ENCODE results near the gene SAP25. TPM values are rescaled to one million over a fixed set of nuclear protein-coding genes. Genes with fewer than 3 reads are reported as not detected.

The SAP25 gene
- 0.32 TPM for total RNA-seq

GRCh38 chr7:100573691-100574361 lies at the start of gene SAP25:
SAP25 (minus strand) TSS chr7:100573900; CDS start chr7:100573742, 158 bp downstream.
- ATAC-seq: no peak

GRCh38 chr7:100621554-100621953 lies 47.9 kb upstream of the SAP25 start:
- ATAC-seq: no peak

DNA sequence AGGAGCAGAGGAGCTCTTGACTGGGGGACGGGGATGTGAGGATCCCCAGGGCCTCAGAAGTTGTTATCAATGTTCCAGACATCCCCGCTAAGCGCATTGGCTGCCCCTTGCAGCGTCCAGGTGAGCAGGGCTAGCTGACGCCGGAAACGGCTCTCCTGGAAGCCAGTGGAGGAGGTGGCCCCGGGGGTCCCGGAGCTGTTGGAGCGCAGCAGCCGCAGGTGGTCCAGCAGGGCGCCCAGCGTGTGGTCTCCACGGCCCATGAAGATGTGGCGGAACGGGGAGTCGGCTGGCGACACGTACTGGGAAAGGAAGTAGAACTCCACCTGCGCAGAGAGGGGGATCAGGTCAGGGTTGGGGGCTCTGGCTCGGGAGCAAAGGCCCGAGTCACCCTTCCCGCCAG lies 47.1 kb upstream of the SAP25 start:
- ATAC-seq: no peak

GRCh38 chr7:100620239-100620638 lies 46.5 kb upstream of the SAP25 start:
- ATAC-seq: no peak

GRCh38 chr7:100614308-100614861 lies 40.7 kb upstream of the SAP25 start:
- ATAC-seq: no peak

DNA sequence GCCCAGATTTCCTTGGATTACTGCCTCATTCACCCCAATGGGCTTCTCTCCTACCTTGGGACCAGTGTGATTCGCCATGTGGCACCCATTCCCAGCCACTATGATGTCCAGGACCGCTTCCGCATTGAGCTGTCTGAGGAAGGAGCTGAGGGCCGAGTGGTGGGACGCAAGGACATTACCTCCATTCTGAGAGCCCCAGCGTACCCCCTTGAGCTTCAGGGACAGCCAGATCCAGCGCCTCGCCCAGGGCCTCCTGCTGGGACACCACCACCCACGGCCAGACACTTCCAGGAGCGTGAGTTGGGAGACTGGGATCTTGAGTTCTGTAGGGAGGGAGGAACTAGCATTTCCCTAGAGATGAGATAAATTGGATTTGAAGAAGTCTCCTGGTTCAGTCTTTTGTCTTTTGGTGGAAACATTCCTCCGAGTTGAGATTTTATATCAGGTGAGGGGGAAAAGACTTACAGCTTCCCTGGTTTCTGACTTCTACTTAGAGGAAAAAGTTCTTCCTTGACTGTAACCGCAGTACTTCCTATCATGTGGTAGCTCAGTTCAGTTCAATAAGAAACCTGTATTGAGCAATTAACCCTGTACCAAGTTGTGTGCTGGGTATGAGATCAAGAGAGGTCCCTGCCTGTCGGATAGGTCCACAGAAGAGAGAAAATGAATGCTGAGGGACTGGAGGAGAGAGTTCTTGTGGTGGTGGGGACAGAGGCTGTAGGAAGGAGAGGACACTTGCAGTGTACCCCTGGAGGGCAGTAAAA lies 39.9 kb upstream of the SAP25 start:
- ATAC-seq: no peak

GRCh38 chr7:100612730-100613390 lies 39.2 kb upstream of the SAP25 start:
- ATAC-seq: peak; percentile 24

GRCh38 chr7:100611983-100612729 lies 38.5 kb upstream of the SAP25 start, which contains the start of gene MOSPD3:
MOSPD3 (plus strand) TSS chr7:100612540; CDS start chr7:100612792, 252 bp downstream.
- peak; percentile 97 for ATAC-seq

GRCh38 chr7:100609958-100610357 lies 36.3 kb upstream of the SAP25 start:
- no peak for ATAC-seq

DNA sequence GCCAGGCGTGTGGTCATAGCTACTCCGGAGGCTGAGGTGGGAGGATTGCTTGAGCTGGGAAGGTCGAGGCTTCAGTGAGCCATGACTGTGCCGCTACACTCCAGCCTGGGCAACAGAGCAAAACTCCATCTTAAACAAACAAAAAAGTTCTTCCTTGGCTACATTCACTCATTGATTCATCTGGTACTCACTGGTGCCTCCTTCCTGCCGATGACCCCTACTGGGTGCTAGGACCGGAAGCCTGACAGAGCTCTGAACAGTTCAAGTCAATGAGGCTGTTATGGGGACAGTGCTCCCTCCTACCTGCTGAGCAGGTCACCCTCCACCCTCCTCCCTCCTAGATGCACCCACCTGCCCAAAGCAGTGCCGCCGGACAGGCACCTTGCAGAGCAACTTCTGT lies 33.4 kb upstream of the SAP25 start:
- no peak for ATAC-seq

GRCh38 chr7:100606313-100606712 lies 32.6 kb upstream of the SAP25 start:
- ATAC-seq: no peak

GRCh38 chr7:100604976-100605911 lies 31.5 kb upstream of the SAP25 start:
- ATAC-seq: peak; percentile 25

- peak; percentile 64 for ATAC-seq
These were observed 30.6 kb upstream of the SAP25 start for GRCh38 chr7:100604028-100604975.

- ATAC-seq: peak; percentile 5
These were observed 30.0 kb upstream of the SAP25 start for GRCh38 chr7:100603726-100604027.

DNA sequence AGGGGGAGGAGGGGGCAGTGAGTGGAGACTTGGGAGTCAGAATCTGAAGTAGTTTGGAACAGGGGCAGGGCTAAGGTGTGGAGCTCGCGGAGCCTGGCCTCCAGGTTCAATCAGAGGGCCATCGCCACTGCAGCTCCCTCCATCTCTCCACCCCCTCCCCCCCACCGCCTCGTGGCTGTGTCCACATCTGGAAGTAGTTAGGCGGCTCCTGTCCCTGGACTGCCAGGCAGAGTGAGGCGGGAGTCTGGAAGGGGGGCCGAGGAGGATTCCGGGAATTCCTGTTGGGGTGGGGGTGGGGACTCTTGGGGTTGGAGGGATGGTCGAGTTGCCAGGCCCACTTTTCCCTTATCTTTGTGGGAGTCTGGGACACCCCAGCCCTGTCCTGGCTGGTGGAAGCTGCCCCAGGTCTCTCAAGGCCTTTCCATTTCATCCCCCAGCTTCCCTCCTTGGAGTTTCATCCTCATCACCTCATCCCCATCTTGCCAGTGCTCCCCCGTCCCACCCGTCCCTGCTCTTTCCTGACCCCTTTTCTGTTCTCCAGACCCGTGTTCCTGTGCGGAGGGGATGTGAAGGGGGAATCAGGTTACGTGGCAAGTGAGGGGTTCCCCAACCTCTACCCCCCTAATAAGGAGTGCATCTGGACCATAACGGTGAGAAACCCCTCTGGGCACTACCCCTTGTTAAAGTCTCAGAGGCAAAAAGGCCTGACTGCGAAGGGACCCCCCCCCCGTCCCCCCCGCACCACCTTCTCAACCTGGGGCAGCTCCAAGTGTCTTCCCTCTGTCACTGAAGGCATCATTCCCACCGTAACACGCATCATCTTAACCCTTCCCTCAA lies 29.4 kb upstream of the SAP25 start:
- ATAC-seq: no peak

- ATAC-seq: no peak
These were observed 27.0 kb upstream of the SAP25 start for GRCh38 chr7:100600730-100601038.

- ATAC-seq: no peak
These were observed 26.4 kb upstream of the SAP25 start for GRCh38 chr7:100599911-100600729.

DNA sequence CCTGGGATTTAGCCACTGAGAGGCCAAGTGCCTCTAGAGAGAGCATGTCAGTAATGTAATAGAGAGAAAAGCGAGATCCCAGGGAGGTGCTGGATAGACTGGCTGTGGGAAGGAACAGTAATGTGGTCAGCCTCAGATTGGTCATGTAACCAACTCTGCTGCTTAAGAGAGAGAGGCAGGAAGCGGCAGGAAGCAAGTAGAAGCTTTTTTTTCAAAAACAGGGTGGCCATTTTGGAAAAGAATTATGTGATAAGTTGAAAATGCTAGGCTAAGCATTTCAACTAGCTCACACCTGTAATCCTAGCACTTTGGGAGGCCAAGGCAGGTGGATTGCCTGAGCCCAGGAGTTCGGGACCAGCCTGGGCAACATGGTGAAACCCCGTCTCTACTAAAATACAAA lies 24.7 kb upstream of the SAP25 start:
- no peak for ATAC-seq

GRCh38 chr7:100595188-100595587 lies 21.5 kb upstream of the SAP25 start:
- no peak for ATAC-seq
